GM23338 (cell line): ENCODE results near the gene TRABD. TPM values are rescaled to one million over a fixed set of nuclear protein-coding genes. Genes with fewer than 3 reads are reported as not detected.

Experiments
- ATAC-seq: fragments of 200-7000 bp; cut with Tn5 transposase; 3 replicates; pipeline ENCODE4 v1.9.1; 2020
- DNase-seq: peaks from one replicate; pipeline ENCODE4 v3.0.0-alpha.2; 2015; ENCODE audit warnings: low spot score
- H2AFZ ChIP-seq: fragments of 200-600 bp; sonication (generic); 2 replicates; pipeline ENCODE4 v1.8.0; 2016; ENCODE audit warnings: antibody characterized with exemption, mild to moderate bottlenecking, moderate library complexity
- H3F3A ChIP-seq: fragments of 200-600 bp; sonication (generic); replicated peaks from 2 replicates; pipeline ENCODE4 v1.8.0; 2017; ENCODE audit warnings: antibody characterized with exemption, mixed run types, low read depth
- H3K27ac ChIP-seq: fragments of 200-600 bp; sonication (generic); 2 replicates; pipeline ENCODE4 v1.6.1; 2016; ENCODE audit warnings: low read depth
- H3K27me3 ChIP-seq: fragments of 200-600 bp; sonication (generic); 2 replicates; pipeline ENCODE4 v1.8.0; 2016; ENCODE audit warnings: mild to moderate bottlenecking, mixed run types, moderate library complexity; ENCODE audit not compliant: insufficient read depth
- H3K36me3 ChIP-seq: fragments of 200-600 bp; sonication (generic); 2 replicates; pipeline ENCODE4 v1.8.0; 2016; ENCODE audit warnings: mild to moderate bottlenecking; ENCODE audit not compliant: insufficient read depth
- H3K4me1 ChIP-seq: fragments of 200-600 bp; sonication (generic); 2 replicates; pipeline ENCODE4 v1.8.0; 2016; ENCODE audit warnings: mild to moderate bottlenecking, moderate library complexity; ENCODE audit not compliant: insufficient read depth
- H3K4me2 ChIP-seq: fragments of 200-600 bp; sonication (generic); 2 replicates; pipeline ENCODE4 v1.7.1; 2017; ENCODE audit warnings: mixed run types
- H3K4me3 ChIP-seq: fragments of 200-600 bp; sonication (generic); 2 replicates; pipeline ENCODE4 v1.6.1; 2016; ENCODE audit warnings: mixed run types
- H3K79me2 ChIP-seq: fragments of 200-600 bp; sonication (generic); replicated peaks from 2 replicates; pipeline ENCODE4 v1.8.0; 2017; ENCODE audit warnings: mild to moderate bottlenecking; ENCODE audit not compliant: insufficient read depth
- H3K9me2 ChIP-seq: fragments of 200-600 bp; sonication (generic); 2 replicates; pipeline ENCODE4 v1.8.0; 2017; ENCODE audit not compliant: insufficient read depth
- H4K20me1 ChIP-seq: fragments of 200-600 bp; sonication (generic); replicated peaks from 2 replicates; pipeline ENCODE4 v1.8.0; 2017; ENCODE audit warnings: mild to moderate bottlenecking; ENCODE audit not compliant: insufficient read depth
- H3K27ac Mint-ChIP-seq: 2 replicates; pipeline ENCODE4 v1.8.0; 2020; ENCODE audit warnings: inconsistent platforms, mild to moderate bottlenecking, moderate library complexity, mixed read lengths
- H3K27me3 Mint-ChIP-seq: 3 replicates; pipeline ENCODE4 v1.8.0; 2022; ENCODE audit warnings: low read depth, mild to moderate bottlenecking, moderate library complexity, mixed read lengths, inconsistent platforms; ENCODE audit not compliant: insufficient read depth, poor library complexity
- H3K36me3 Mint-ChIP-seq: 3 replicates; pipeline ENCODE4 v1.8.0; 2021; ENCODE audit warnings: low read depth, mild to moderate bottlenecking, inconsistent platforms, moderate library complexity, mixed read lengths
- H3K4me1 Mint-ChIP-seq: 3 replicates; pipeline ENCODE4 v1.8.0; 2020; ENCODE audit warnings: mild to moderate bottlenecking, inconsistent platforms, mixed read lengths
- H3K4me3 Mint-ChIP-seq: 3 replicates; pipeline ENCODE4 v1.8.0; 2021; ENCODE audit warnings: moderate library complexity, mild to moderate bottlenecking, inconsistent platforms, mixed read lengths
- H3K9me3 Mint-ChIP-seq: 3 replicates; pipeline ENCODE4 v1.8.0; 2020; ENCODE audit warnings: moderate library complexity, mild to moderate bottlenecking, inconsistent platforms, mixed read lengths
- CREB1 ChIP-seq: fragments of 250-450 bp; sonication (Bioruptor Pico); IDR thresholded peaks from 2 replicates; pipeline ENCODE4 v1.5.0; 2020; ENCODE audit warnings: low read depth, mild to moderate bottlenecking, moderate library complexity
- CTCF ChIP-seq, 2 experiments: fragments of 200-600 bp in 1 of 2; sonication (generic) in 1 of 2; conservative IDR thresholded peaks; 2 replicates each; pipeline versions ENCODE4 v1.5.1 to v1.6.1; 2016 to 2017; ENCODE audit warnings: antibody characterized with exemption in 2 of 2, low read depth in 2 of 2, mild to moderate bottlenecking in 2 of 2, moderate library complexity in 1 of 2
- ETS1 ChIP-seq: IDR thresholded peaks from 2 replicates; pipeline ENCODE4 v1.6.1; 2016; ENCODE audit warnings: antibody characterized with exemption
- EZH2 ChIP-seq: fragments of 200-600 bp; sonication (generic); IDR thresholded peaks from one replicate; pipeline ENCODE4 v1.8.0; 2017; ENCODE audit warnings: antibody characterized with exemption, mild to moderate bottlenecking, low read depth; ENCODE audit not compliant: unreplicated experiment
- EZH2phosphoT487 ChIP-seq: fragments of 200-600 bp; sonication (generic); IDR thresholded peaks from one replicate; pipeline ENCODE4 v1.8.1; 2018; ENCODE audit warnings: antibody characterized with exemption; ENCODE audit not compliant: unreplicated experiment
- JUNB ChIP-seq: IDR thresholded peaks from one replicate; pipeline ENCODE4 v1.6.1; 2016; ENCODE audit warnings: antibody characterized with exemption; ENCODE audit not compliant: unreplicated experiment
- STAT1 ChIP-seq: IDR thresholded peaks from one replicate; pipeline ENCODE4 v1.6.1; 2016; ENCODE audit warnings: antibody characterized with exemption; ENCODE audit not compliant: unreplicated experiment
- ZNF114 ChIP-seq: fragments of 250-450 bp; sonication (Bioruptor Pico); IDR thresholded peaks from 2 replicates; pipeline ENCODE4 v1.5.0; 2020; ENCODE audit warnings: mild to moderate bottlenecking, moderate library complexity
- ZNF331 ChIP-seq: fragments of 250-450 bp; sonication (Bioruptor Pico); IDR thresholded peaks from 2 replicates; pipeline ENCODE4 v1.5.0; 2020; ENCODE audit warnings: low read depth, mild to moderate bottlenecking, moderate library complexity
- polyA plus RNA-seq: library from polyadenylated mRNA; unstranded; fragments of >200 nt; fragmentation: Nextera tagmentation; extraction: Ambion mirVana; gene quantifications from 2 replicates; pipeline ENCODE4 v1.2.1, GENCODE V29; 2016
- total RNA-seq: library from RNA; depleted of rRNA; stranded (reverse); fragments of >200 nt; shearing (Covaris generic); gene quantifications from 2 replicates; pipeline ENCODE4 v1.2.3, GENCODE V29; 2014
- TF ChIP-seq, protein P1 (sequence below): fragments of 250-450 bp; sonication (Bioruptor Pico); IDR thresholded peaks from 2 replicates; pipeline ENCODE4 v1.5.0; 2020; ENCODE audit warnings: mild to moderate bottlenecking, moderate library complexity

TRABD gene
- total and polyA plus RNA-seq, 2 experiments from 2014 or later, result 44.1 to 66.1 TPM

GRCh38 chr22:50208430-50208938 is 22.8 kb downstream of the TRABD start (continued):
- no peak for TF ChIP-seq ZNF331 (CRISPR knock-in tag)

- Mint-ChIP-seq H3K36me3 (peaks cover 44% of the 10 kb centered on the region), H3K4me1 (0 out of 3 replicates have a peak, but pooled peaks cover 2% of the 10 kb centered on the region), H3K27me3 (peaks cover 9% of the 10 kb centered on the region), H3K4me3 (no peak overlapping the region), H3K27ac (no peak overlapping the region), H3K9me3 (no peaks in the 10 kb centered on the region; the same call in 2 of the 3 replicates)
- no peaks in the 10 kb centered on the region for H3F3A ChIP-seq
- H2AFZ ChIP-seq, result no peak overlapping the region
- H3K4me2 ChIP-seq, result no peak overlapping the region
- no peaks in the 10 kb centered on the region for H3K27me3 ChIP-seq
- no peak overlapping the region for H3K27ac ChIP-seq
- no peaks in the 10 kb centered on the region for H3K9me2 ChIP-seq
- ATAC-seq (no peak; the same call in 1 of the 3 replicates), DNase-seq (no peak)
- 0 out of 2 replicates have a peak, but pooled peaks cover 7% of the 10 kb centered on the region for H3K36me3 ChIP-seq
- H3K79me2 ChIP-seq, result peaks cover 15% of the 10 kb centered on the region; the same call in 1 of the 2 replicates
- H3K4me1 ChIP-seq, result no peaks in the 10 kb centered on the region
- H3K4me3 ChIP-seq, result no peak overlapping the region
- peaks cover 15% of the 10 kb centered on the region for H4K20me1 ChIP-seq
- TF ChIP-seq ZNF331 (CRISPR knock-in tag) (no peak), STAT1 (no peak), ETS1 (no peak), EZH2phosphoT487 (no peak), ZNF114 (CRISPR knock-in tag) (no peak), EZH2 (no peak), CTCF (conservative IDR thresholded peaks at IDR 0.05; ENCODE audit: low read depth in 2 of 2) (no peak), JUNB (no peak), CREB1 (CRISPR knock-in tag) (no peak)
- TF ChIP-seq, protein P1, sequence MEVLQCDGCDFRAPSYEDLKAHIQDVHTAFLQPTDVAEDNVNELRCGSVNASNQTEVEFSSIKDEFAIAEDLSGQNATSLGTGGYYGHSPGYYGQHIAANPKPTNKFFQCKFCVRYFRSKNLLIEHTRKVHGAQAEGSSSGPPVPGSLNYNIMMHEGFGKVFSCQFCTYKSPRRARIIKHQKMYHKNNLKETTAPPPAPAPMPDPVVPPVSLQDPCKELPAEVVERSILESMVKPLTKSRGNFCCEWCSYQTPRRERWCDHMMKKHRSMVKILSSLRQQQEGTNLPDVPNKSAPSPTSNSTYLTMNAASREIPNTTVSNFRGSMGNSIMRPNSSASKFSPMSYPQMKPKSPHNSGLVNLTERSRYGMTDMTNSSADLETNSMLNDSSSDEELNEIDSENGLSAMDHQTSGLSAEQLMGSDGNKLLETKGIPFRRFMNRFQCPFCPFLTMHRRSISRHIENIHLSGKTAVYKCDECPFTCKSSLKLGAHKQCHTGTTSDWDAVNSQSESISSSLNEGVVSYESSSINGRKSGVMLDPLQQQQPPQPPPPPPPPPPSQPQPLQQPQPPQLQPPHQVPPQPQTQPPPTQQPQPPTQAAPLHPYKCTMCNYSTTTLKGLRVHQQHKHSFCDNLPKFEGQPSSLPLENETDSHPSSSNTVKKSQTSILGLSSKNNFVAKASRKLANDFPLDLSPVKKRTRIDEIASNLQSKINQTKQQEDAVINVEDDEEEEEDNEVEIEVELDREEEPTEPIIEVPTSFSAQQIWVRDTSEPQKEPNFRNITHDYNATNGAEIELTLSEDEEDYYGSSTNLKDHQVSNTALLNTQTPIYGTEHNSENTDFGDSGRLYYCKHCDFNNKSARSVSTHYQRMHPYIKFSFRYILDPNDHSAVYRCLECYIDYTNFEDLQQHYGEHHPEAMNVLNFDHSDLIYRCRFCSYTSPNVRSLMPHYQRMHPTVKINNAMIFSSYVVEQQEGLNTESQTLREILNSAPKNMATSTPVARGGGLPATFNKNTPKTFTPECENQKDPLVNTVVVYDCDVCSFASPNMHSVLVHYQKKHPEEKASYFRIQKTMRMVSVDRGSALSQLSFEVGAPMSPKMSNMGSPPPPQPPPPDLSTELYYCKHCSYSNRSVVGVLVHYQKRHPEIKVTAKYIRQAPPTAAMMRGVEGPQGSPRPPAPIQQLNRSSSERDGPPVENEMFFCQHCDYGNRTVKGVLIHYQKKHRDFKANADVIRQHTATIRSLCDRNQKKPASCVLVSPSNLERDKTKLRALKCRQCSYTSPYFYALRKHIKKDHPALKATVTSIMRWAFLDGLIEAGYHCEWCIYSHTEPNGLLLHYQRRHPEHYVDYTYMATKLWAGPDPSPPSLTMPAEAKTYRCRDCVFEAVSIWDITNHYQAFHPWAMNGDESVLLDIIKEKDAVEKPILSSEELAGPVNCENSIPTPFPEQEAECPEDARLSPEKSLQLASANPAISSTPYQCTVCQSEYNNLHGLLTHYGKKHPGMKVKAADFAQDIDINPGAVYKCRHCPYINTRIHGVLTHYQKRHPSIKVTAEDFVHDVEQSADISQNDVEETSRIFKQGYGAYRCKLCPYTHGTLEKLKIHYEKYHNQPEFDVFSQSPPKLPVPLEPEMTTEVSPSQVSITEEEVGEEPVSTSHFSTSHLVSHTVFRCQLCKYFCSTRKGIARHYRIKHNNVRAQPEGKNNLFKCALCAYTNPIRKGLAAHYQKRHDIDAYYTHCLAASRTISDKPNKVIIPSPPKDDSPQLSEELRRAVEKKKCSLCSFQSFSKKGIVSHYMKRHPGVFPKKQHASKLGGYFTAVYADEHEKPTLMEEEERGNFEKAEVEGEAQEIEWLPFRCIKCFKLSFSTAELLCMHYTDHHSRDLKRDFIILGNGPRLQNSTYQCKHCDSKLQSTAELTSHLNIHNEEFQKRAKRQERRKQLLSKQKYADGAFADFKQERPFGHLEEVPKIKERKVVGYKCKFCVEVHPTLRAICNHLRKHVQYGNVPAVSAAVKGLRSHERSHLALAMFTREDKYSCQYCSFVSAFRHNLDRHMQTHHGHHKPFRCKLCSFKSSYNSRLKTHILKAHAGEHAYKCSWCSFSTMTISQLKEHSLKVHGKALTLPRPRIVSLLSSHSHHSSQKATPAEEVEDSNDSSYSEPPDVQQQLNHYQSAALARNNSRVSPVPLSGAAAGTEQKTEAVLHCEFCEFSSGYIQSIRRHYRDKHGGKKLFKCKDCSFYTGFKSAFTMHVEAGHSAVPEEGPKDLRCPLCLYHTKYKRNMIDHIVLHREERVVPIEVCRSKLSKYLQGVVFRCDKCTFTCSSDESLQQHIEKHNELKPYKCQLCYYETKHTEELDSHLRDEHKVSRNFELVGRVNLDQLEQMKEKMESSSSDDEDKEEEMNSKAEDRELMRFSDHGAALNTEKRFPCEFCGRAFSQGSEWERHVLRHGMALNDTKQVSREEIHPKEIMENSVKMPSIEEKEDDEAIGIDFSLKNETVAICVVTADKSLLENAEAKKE, result no peak
Observed at GRCh38 chr22:50208939-50209892, 23.5 kb downstream of the TRABD start.
